Panc1 (cell line): Measurements from ENCODE around the gene EGR1. TPM values are rescaled to one million over a fixed set of nuclear protein-coding genes. Genes with fewer than 3 reads are reported as not detected.

Experiments
- ATAC-seq: fragments of 200-7000 bp; cut with Tn5 transposase; 2 replicates; pipeline ENCODE4 v1.9.1; 2020; ENCODE audit warnings: mild to moderate bottlenecking, moderate library complexity
- BruUV-seq: library from RNA; stranded (reverse); fragments of 400-500 nt; replicated peaks from 2 replicates; lab custom pipeline; 2021; lab: Mats Ljungman, UMichigan
- CTCF ChIA-PET: fragments of 300-600 bp; sonication (Branson Sonifier 250); formaldehyde crosslinking; loops from one replicate; lab custom pipeline; 2022; ENCODE audit warnings: antibody characterized with exemption; lab: Charles Lee
- POLR2A ChIA-PET: fragments of 300-600 bp; sonication (Branson Sonifier 250); formaldehyde crosslinking; loops from one replicate; lab custom pipeline; 2022; ENCODE audit warnings: antibody characterized with exemption; lab: Charles Lee
- DNase-seq: peaks from one replicate; pipeline ENCODE4 v3.0.0-alpha.2; 2010; ENCODE audit warnings: low read depth, low spot score
- H3K27ac ChIP-seq: 2 replicates; pipeline ENCODE4 v1.5.1; 2011; ENCODE audit warnings: mild to moderate bottlenecking, low read length, inconsistent platforms
- H3K27me3 ChIP-seq: fragments of 200-500 bp; sonication (Bioruptor generic); 2 replicates; pipeline ENCODE4 v1.6.0; 2014; ENCODE audit warnings: low read length, inconsistent platforms; ENCODE audit not compliant: control insufficient read depth, insufficient read depth
- H3K36me3 ChIP-seq: fragments of 200-500 bp; sonication (Bioruptor generic); 2 replicates; pipeline ENCODE4 v1.5.1; 2014; ENCODE audit warnings: inconsistent platforms, mild to moderate bottlenecking, low read length, moderate library complexity; ENCODE audit not compliant: control insufficient read depth, insufficient read depth
- H3K4me1 ChIP-seq: 2 replicates; pipeline ENCODE4 v1.5.1; 2011; ENCODE audit warnings: inconsistent platforms, mild to moderate bottlenecking, low read length, moderate library complexity; ENCODE audit not compliant: control insufficient read depth, insufficient read depth
- H3K4me3 ChIP-seq, 2 experiments: 2 replicates each; pipeline ENCODE4 v1.5.1; 2011 to 2012; ENCODE audit warnings: low read depth in 2 of 2, low read length in 2 of 2, mild to moderate bottlenecking in 2 of 2, inconsistent platforms in 1 of 2, moderate library complexity in 1 of 2
- H3K9me3 ChIP-seq: fragments of 200-500 bp; sonication (Bioruptor generic); 2 replicates; pipeline ENCODE4 v1.5.1; 2014; ENCODE audit warnings: low read depth, mild to moderate bottlenecking, inconsistent platforms, low read length, moderate library complexity; ENCODE audit not compliant: control insufficient read depth, insufficient read depth
- CTCF ChIP-seq: fragments of 450-650 bp; IDR thresholded peaks from 2 replicates; pipeline ENCODE4 v1.5.1; 2017; ENCODE audit warnings: mild to moderate bottlenecking
- POLR2AphosphoS5 ChIP-seq: IDR thresholded peaks from 2 replicates; pipeline ENCODE4 v1.6.1; 2012; ENCODE audit warnings: mild to moderate bottlenecking, low read depth, low read length, moderate library complexity
- REST ChIP-seq, 2 experiments: IDR thresholded peaks; 2 replicates each; pipeline ENCODE4 v1.6.1; 2011 to 2012; ENCODE audit warnings: low read depth in 2 of 2, control low read depth in 1 of 2, low read length in 1 of 2, mild to moderate bottlenecking in 1 of 2, moderate library complexity in 1 of 2; ENCODE audit not compliant: insufficient read depth in 1 of 2
- SIN3A ChIP-seq: IDR thresholded peaks from 2 replicates; pipeline ENCODE4 v1.6.1; 2012; ENCODE audit warnings: low read depth, mild to moderate bottlenecking, low read length, moderate library complexity, borderline replicate concordance; ENCODE audit not compliant: insufficient read depth
- TCF7L2 ChIP-seq: IDR thresholded peaks from 2 replicates; pipeline ENCODE4 v1.6.1; 2011; ENCODE audit warnings: mild to moderate bottlenecking, low read depth, low read length, inconsistent platforms
- in situ Hi-C: cut with HindIII; loops from 2 replicates; pipeline ENCODE4 v1.10.0; 2016; ENCODE audit warnings: low sequenced_read_pairs, low pct_unique_long_range_greater_than_20kb
- intact Hi-C: fragments of 100-400 bp; cut with micrococcal nuclease; formaldehyde crosslinking; loops from one replicate; pipeline ENCODE4 v1.10.0; 2022; ENCODE audit not compliant: unreplicated experiment
- total RNA-seq: library from RNA; stranded (reverse); gene quantifications from one replicate; pipeline ENCODE4 v1.2.1, GENCODE V29; 2021; ENCODE audit not compliant: unreplicated experiment

The EGR1 gene
- total RNA-seq, 1 experiment from 2014 or later, result 12.0 TPM

- H3K36me3 ChIP-seq, result no peaks in the 10 kb centered on the region
- ATAC-seq (peak; percentile 78), DNase-seq (peak; percentile 69)
- intact Hi-C loops (no loop called here), in situ Hi-C loops (no loop called here)
- H3K27me3 ChIP-seq, result no peaks in the 10 kb centered on the region
- H3K9me3 ChIP-seq, result no peaks in the 10 kb centered on the region
- ChIA-PET CTCF (no interaction called here), POLR2A (interaction anchor here (1.0 kb wide), 1 partner anchor 9 kb away, joined by 4 read pairs; no protein-coding TSS in a partner anchor)
- TF ChIP-seq POLR2AphosphoS5 (peak; percentile 38; the same call in 1 of the 2 replicates), SIN3A (no peak), CTCF (peak; percentile 99), REST (IDR thresholded peaks at IDR 0.05; ENCODE audit: insufficient read depth in 1 of 2, low read depth in 2 of 2, low read length in 1 of 2) (no peak), TCF7L2 (no peak)
- peaks cover 5% of the 10 kb centered on the region; the same call in 1 of the 2 replicates for H3K4me1 ChIP-seq
- H3K27ac ChIP-seq, result peak overlapping the region; percentile 97
- peak overlapping the region; percentile 81 to 87 for H3K4me3 ChIP-seq
- BruUV-seq, result no TSS peak
Observed at GRCh38 chr5:138464008-138464387, 1.3 kb upstream of the EGR1 start.

GRCh38 chr5:138464388-138465260 is 655 bp upstream of the EGR1 start:
- no TSS peak for BruUV-seq
- intact Hi-C loops, result no loop called here

More at GRCh38 chr5:138464388-138465260, 655 bp upstream of the EGR1 start:
- H3K36me3 ChIP-seq, result no peaks in the 10 kb centered on the region
- H3K4me3 ChIP-seq, result peak overlapping the region; percentile 81 to 87
- no peaks in the 10 kb centered on the region for H3K9me3 ChIP-seq
- peak overlapping the region; percentile 97 for H3K27ac ChIP-seq
- peak; percentile 87 for ATAC-seq
- CTCF ChIA-PET, result interaction anchor here (0.6 to 0.9 kb wide), 2 partner anchors 32 to 39 kb away, joined by 3 to 4 read pairs; no protein-coding TSS in a partner anchor
- peak; percentile 96 for DNase-seq
- TF ChIP-seq SIN3A (no peak; the same call in 1 of the 2 replicates), REST (IDR thresholded peaks at IDR 0.05; ENCODE audit: insufficient read depth in 1 of 2, low read depth in 2 of 2, low read length in 1 of 2) (no peak), POLR2AphosphoS5 (0 out of 2 replicates have a peak, but pooled peaks have one; percentile 17), TCF7L2 (no peak), CTCF (no peak; the same call in none of the 2 replicates)
- in situ Hi-C loops, result no loop called here
- no peaks in the 10 kb centered on the region for H3K27me3 ChIP-seq
- peaks cover 5% of the 10 kb centered on the region; the same call in 1 of the 2 replicates for H3K4me1 ChIP-seq
- POLR2A ChIA-PET, result interaction anchor here (0.5 to 1.0 kb wide), 3 partner anchors 10 to 106 kb away, joined by 3 to 4 read pairs (median 3); no protein-coding TSS in a partner anchor
